ENCODE results near the gene NDUFS6. TPM values are rescaled to one million over a fixed set of nuclear protein-coding genes. Genes with fewer than 3 reads are reported as not detected.

The NDUFS6 gene
- total and polyA plus RNA-seq, 7 experiments from 2014 or later = 14.2 to 61.7 (median 17.5) TPM

DNA sequence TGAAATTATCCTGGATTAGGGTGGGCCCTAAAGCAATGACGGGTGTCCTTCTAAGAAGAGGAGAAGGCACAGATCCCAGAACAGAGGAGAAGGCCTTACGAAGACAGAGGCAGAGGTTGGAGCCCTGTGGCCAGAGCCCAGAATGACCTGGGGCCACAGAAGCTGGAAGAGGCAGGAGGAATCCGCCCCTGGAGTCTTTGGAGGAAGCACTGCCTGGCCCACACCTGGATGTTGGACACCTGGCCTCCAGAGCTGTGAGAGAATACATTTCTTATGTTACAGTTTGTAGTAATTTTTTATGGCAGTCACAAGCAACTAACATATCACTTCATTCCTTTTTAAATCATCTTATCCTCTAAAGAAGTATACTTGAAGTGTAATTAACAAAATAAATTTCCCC is 10.0 kb upstream of the NDUFS6 start:
- ChIA-PET POLR2A (interaction anchor here (2.8 kb wide), 1 partner anchor 9 kb away, joined by 14 read pairs; the partner anchor contains the start of genes MRPL36 and NDUFS6), CTCF (no interaction called here)
- Histone ChIP-seq H3K9me3 (ENCODE audit: control insufficient read depth in 2 of 3, low read length in 3 of 3) (no peaks in the 10 kb centered on the region), H3K27me3 (ENCODE audit: control insufficient read depth in 2 of 2, insufficient read depth in 2 of 2, low read length in 2 of 2) (no peaks in the 10 kb centered on the region), H3K4me1 (ENCODE audit: control insufficient read depth in 2 of 2, insufficient read depth in 2 of 2, low read length in 2 of 2) (peaks cover 21% of the 10 kb centered on the region in 2 donors), H3K27ac (ENCODE audit: low read depth, low read length) (peak overlapping the region; percentile 56), H3K36me3 (ENCODE audit: control insufficient read depth in 2 of 3, insufficient read depth in 3 of 3, low read length in 3 of 3) (peaks cover 0 to 5% (median 0%) of the 10 kb centered on the region in 3 experiments), H3K4me3 (ENCODE audit: low read length) (no peak overlapping the region)
- intact Hi-C loops (cut with micrococcal nuclease) = loop anchor here (5.0 to 10.0 kb wide), 4 partner anchors 54 to 1179 kb away; partner anchors contain the start of genes CEP72 (in 1 of the 2) and ZDHHC11B (in 1 of the 2)
- Mint-ChIP-seq H3K27me3 (no peaks in the 10 kb centered on the region), H3K4me3 (peak overlapping the region in 3 of 10 donors; percentile 4 to 28 (median 20)), H3K27ac (peak overlapping the region in 7 of 9 donors; percentile 56 to 95 (median 84)), H3K36me3 (peaks cover 0 to 9% (median 0%) of the 10 kb centered on the region in 5 donors), H3K9me3 (peaks cover 0 to 3% (median 0%) of the 10 kb centered on the region in 11 donors), H3K4me1 (peaks cover 20 to 56% (median 39%) of the 10 kb centered on the region in 7 donors)
- DNase-seq (no peak), ATAC-seq (no peak)

DNA sequence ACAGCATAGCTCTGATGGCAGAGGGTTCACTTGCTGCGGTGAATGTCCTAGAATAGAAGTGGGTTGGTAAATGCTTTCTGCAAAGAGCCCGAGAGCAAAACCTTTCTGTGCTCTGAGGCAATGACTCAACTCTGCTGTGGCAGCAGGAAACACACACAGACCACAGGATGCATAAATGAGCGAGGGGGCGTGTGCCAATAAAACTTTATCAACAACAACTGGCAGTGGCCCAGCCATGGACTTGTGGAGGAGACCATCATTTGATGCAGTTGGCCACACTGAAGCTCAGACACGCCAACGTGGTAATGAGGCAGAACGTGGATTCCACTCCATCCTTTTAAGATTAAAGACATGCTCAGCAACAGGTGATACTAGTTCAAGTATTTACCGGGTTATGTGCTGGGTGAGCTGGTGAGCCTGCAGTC is 8.4 kb upstream of the NDUFS6 start:
- CTCF ChIA-PET = interaction anchor here (0.7 to 0.8 kb wide), 3 partner anchors 54 to 68 kb away, joined by 3 to 5 read pairs (median 4); no protein-coding TSS in a partner anchor
- no peaks in the 10 kb centered on the region for H3K9me3 ChIP-seq (ENCODE audit: control insufficient read depth in 2 of 3, low read length in 3 of 3)
- no peaks in the 10 kb centered on the region for H3K27me3 ChIP-seq (ENCODE audit: control insufficient read depth in 2 of 2, insufficient read depth in 2 of 2, low read length in 2 of 2)
- H3K4me1 ChIP-seq (ENCODE audit: control insufficient read depth in 2 of 2, insufficient read depth in 2 of 2, low read length in 2 of 2) = peaks cover 21% of the 10 kb centered on the region in 2 donors
- H3K4me3 Mint-ChIP-seq = peak overlapping the region; percentile 48 to 91 (median 70)
- peaks cover 0 to 22% (median 3%) of the 10 kb centered on the region in 3 experiments for H3K36me3 ChIP-seq (ENCODE audit: control insufficient read depth in 2 of 3, insufficient read depth in 3 of 3, low read length in 3 of 3)
- DNase-seq (peak; percentile 28 to 78 (median 72)), ATAC-seq (peak; percentile 93)
- peaks cover 0 to 14% (median 3%) of the 10 kb centered on the region in 5 donors for H3K36me3 Mint-ChIP-seq
- H3K9me3 Mint-ChIP-seq = peaks cover 0 to 3% (median 0%) of the 10 kb centered on the region in 11 donors
- H3K4me3 ChIP-seq (ENCODE audit: low read length) = peak overlapping the region; percentile 43
- H3K27me3 Mint-ChIP-seq = no peaks in the 10 kb centered on the region
- intact Hi-C loops (cut with micrococcal nuclease) = loop anchor here (1.0 to 10.0 kb wide), 8 partner anchors 8 to 1181 kb away; partner anchors contain the start of genes NDUFS6 (in 2 of the 2), CEP72 (in 1 of the 2) and ZDHHC11B (in 1 of the 2)
- peak overlapping the region; percentile 84 to 99 (median 95) for H3K27ac Mint-ChIP-seq
- peaks cover 26 to 68% (median 48%) of the 10 kb centered on the region in 7 donors for H3K4me1 Mint-ChIP-seq
- POLR2A ChIA-PET = interaction anchor here (0.8 to 1.7 kb wide), 4 partner anchors 8 to 479 kb away, joined by 3 to 13 read pairs (median 6); partner anchors contain the start of gene NDUFS6
- H3K27ac ChIP-seq (ENCODE audit: low read depth, low read length) = peak overlapping the region; percentile 56

DNA sequence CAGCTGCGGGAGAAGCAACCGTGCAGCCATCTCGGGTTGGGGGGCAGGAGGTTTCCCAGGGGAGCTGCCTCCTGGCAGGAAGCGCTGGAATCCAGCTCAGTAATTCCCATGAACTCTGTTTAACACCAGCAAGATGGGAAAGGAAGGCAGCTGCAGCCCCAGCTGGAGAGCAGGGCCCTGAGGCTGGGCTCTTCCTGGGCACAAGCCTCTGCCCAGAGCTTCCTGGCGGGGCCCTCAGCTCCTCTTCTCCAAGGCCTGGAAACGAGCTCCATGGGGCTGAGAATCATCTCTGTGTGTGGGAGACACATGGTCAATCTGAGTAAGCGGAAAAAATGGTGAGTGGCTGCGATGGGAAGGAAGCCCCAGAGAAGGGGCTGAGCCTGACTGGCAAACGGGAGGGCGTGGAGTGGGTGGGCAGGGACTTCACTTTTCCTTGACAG is 7.9 kb upstream of the NDUFS6 start:
- Histone ChIP-seq H3K9me3 (ENCODE audit: control insufficient read depth in 2 of 3, low read length in 3 of 3) (no peaks in the 10 kb centered on the region), H3K4me3 (ENCODE audit: low read length) (peak overlapping the region; percentile 43), H3K27ac (ENCODE audit: low read depth, low read length) (peak overlapping the region; percentile 56), H3K36me3 (ENCODE audit: control insufficient read depth in 2 of 3, insufficient read depth in 3 of 3, low read length in 3 of 3) (peaks cover 0 to 26% (median 4%) of the 10 kb centered on the region in 3 experiments), H3K27me3 (ENCODE audit: control insufficient read depth in 2 of 2, insufficient read depth in 2 of 2, low read length in 2 of 2) (no peaks in the 10 kb centered on the region), H3K4me1 (ENCODE audit: control insufficient read depth in 2 of 2, insufficient read depth in 2 of 2, low read length in 2 of 2) (peaks cover 21% of the 10 kb centered on the region in 2 donors)
- H3K36me3 Mint-ChIP-seq = peaks cover 0 to 14% (median 3%) of the 10 kb centered on the region in 5 donors
- intact Hi-C loops (cut with micrococcal nuclease) = loop anchor here (2.0 to 10.0 kb wide), 7 partner anchors 21 to 1181 kb away; partner anchors contain the start of genes CEP72 (in 1 of the 2) and ZDHHC11B (in 1 of the 2)
- H3K4me3 Mint-ChIP-seq = peak overlapping the region; percentile 48 to 91 (median 70)
- CTCF ChIA-PET = interaction anchor here (0.7 to 0.8 kb wide), 3 partner anchors 55 to 68 kb away, joined by 3 to 5 read pairs (median 4); no protein-coding TSS in a partner anchor
- POLR2A ChIA-PET = interaction anchor here (0.8 to 1.7 kb wide), 4 partner anchors 8 to 480 kb away, joined by 3 to 13 read pairs (median 6); partner anchors contain the start of gene NDUFS6
- DNase-seq (peak in 2 of 9 donors; percentile 2 to 68), ATAC-seq (no peak)
- H3K9me3 Mint-ChIP-seq = peaks cover 0 to 3% (median 0%) of the 10 kb centered on the region in 11 donors
- peaks cover 29 to 70% (median 53%) of the 10 kb centered on the region in 7 donors for H3K4me1 Mint-ChIP-seq
- H3K27ac Mint-ChIP-seq = peak overlapping the region; percentile 84 to 99 (median 95)
- H3K27me3 Mint-ChIP-seq = no peaks in the 10 kb centered on the region

DNA sequence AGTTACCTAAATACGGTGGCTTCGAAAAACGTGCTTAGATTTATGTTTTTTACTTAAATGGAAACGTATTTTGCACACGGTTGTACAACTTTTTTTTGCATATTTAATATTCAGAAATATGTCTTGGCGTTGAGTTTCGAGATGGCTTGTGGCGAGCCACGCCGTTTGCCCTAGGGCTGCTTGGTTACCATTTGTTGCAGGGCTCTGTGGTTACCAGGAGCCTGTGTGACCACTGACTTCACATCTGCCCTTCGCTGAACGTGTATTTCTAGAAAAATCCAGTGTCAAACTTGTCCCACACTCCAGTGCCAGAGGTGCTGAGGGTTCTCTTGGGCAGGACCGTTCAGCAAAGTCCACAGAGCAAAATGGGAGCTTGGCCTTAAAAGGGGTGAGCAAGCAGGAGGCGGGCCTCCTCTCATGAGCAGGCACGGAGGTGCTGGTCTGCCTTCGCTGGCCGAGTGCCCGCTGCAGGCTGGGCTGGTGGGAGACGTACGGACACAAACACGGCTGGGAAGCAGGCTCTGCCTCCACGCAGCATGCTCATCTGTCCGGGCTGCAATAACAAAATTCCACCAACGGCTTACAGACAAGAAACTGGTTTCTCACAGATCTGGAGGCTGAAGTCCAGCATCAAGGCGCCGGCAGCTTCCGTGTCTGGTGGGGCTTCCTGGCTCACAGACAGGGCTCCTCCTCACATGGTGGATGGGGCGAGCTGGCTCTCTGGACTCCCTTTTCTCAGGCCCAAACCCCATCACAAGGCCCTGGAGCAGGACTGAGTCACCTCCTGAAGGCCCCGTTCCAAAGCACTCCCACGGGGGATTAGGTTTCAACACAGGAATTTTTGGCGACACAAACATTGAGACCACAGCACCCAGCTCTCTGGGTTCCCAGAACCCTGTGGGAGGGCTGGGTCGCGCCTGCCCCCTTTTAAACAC is 7.0 kb upstream of the NDUFS6 start:
- Histone ChIP-seq H3K4me3 (ENCODE audit: low read length) (no peak overlapping the region), H3K9me3 (ENCODE audit: control insufficient read depth in 2 of 3, low read length in 3 of 3) (no peaks in the 10 kb centered on the region), H3K4me1 (ENCODE audit: control insufficient read depth in 2 of 2, insufficient read depth in 2 of 2, low read length in 2 of 2) (peaks cover 25 to 26% of the 10 kb centered on the region in 2 donors), H3K27me3 (ENCODE audit: control insufficient read depth in 2 of 2, insufficient read depth in 2 of 2, low read length in 2 of 2) (no peaks in the 10 kb centered on the region), H3K36me3 (ENCODE audit: control insufficient read depth in 2 of 3, insufficient read depth in 3 of 3, low read length in 3 of 3) (peaks cover 0 to 26% (median 4%) of the 10 kb centered on the region in 3 experiments), H3K27ac (ENCODE audit: low read depth, low read length) (no peak overlapping the region)
- H3K4me3 Mint-ChIP-seq = peak overlapping the region in 2 of 10 donors; percentile 70 to 91
- peaks cover 37 to 76% (median 60%) of the 10 kb centered on the region in 7 donors for H3K4me1 Mint-ChIP-seq
- H3K27ac Mint-ChIP-seq = peak overlapping the region in 8 of 9 donors; percentile 80 to 97 (median 94)
- DNase-seq = peak in 1 of 9 donors; percentile 2
- intact Hi-C loops (cut with micrococcal nuclease) = loop anchor here (2.0 to 10.0 kb wide), 7 partner anchors 21 to 1182 kb away; partner anchors contain the start of genes CEP72 (in 1 of the 2) and ZDHHC11B (in 1 of the 2)
- no peak for ATAC-seq
- no peaks in the 10 kb centered on the region for H3K27me3 Mint-ChIP-seq
- H3K36me3 Mint-ChIP-seq = peaks cover 0 to 18% (median 3%) of the 10 kb centered on the region in 5 donors
- ChIA-PET CTCF (no interaction called here), POLR2A (interaction anchor here (1.0 to 1.7 kb wide), 2 partner anchors 9 to 10 kb away, joined by 3 to 9 read pairs; no protein-coding TSS in a partner anchor)
- H3K9me3 Mint-ChIP-seq = peaks cover 0 to 3% (median 0%) of the 10 kb centered on the region in 11 donors

DNA sequence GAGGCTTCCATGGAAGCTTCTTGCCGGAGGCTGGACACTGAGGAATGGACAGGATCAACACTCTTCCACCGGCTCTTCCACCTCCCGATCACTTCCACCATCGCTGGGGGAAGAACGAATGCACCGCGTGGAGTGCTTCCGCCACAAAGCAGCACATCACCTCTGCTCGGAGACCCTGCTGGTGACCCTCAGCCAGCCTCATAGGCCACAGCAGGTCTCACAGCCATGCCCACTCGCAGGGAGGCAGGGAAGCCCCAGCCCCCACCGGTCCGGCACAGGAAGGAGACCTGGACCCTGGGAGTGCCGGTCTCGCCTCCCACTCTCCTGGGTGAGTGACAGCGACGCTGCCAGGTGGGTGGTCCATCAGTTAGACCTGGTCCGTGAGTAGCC is 6.3 kb upstream of the NDUFS6 start:
- Mint-ChIP-seq H3K27ac (peak overlapping the region in 7 of 9 donors; percentile 4 to 80 (median 46)), H3K4me3 (no peak overlapping the region), H3K36me3 (peaks cover 0 to 19% (median 3%) of the 10 kb centered on the region in 5 donors), H3K4me1 (peaks cover 37 to 74% (median 59%) of the 10 kb centered on the region in 7 donors), H3K27me3 (no peaks in the 10 kb centered on the region), H3K9me3 (peaks cover 0 to 3% (median 0%) of the 10 kb centered on the region in 11 donors)
- Histone ChIP-seq H3K27ac (ENCODE audit: low read depth, low read length) (no peak overlapping the region), H3K27me3 (ENCODE audit: control insufficient read depth in 2 of 2, insufficient read depth in 2 of 2, low read length in 2 of 2) (no peaks in the 10 kb centered on the region), H3K9me3 (ENCODE audit: control insufficient read depth in 2 of 3, low read length in 3 of 3) (no peaks in the 10 kb centered on the region), H3K36me3 (ENCODE audit: control insufficient read depth in 2 of 3, insufficient read depth in 3 of 3, low read length in 3 of 3) (peaks cover 0 to 26% (median 4%) of the 10 kb centered on the region in 3 experiments), H3K4me3 (ENCODE audit: low read length) (no peak overlapping the region), H3K4me1 (ENCODE audit: control insufficient read depth in 2 of 2, insufficient read depth in 2 of 2, low read length in 2 of 2) (peaks cover 25 to 26% of the 10 kb centered on the region in 2 donors)
- intact Hi-C loops (cut with micrococcal nuclease) = loop anchor here (5.0 to 10.0 kb wide), 4 partner anchors 58 to 1183 kb away; partner anchors contain the start of genes CEP72 (in 1 of the 2) and ZDHHC11B (in 1 of the 2)
- CTCF ChIA-PET = no interaction called here
- DNase-seq (no peak), ATAC-seq (no peak)
- POLR2A ChIA-PET = interaction anchor here (1.0 kb wide), 1 partner anchor 9 kb away, joined by 3 read pairs; no protein-coding TSS in a partner anchor

Measured in naive thymus-derived CD4-positive, alpha-beta T cell (primary cell).